HG03460 (cell line): ENCODE results near the gene LPIN1.
"Not testable (repeated sequence)": the region's sequence is repeated elsewhere in the genome, so short reads cannot be mapped to it uniquely, and the experiment has no call there.

Experiments used
- ATAC-seq: cut with Tn5 transposase; IDR thresholded peaks from one replicate; pipeline ENCODE4 v1.9.1; 2021; ENCODE audit not compliant: unreplicated experiment

Gene LPIN1

DNA sequence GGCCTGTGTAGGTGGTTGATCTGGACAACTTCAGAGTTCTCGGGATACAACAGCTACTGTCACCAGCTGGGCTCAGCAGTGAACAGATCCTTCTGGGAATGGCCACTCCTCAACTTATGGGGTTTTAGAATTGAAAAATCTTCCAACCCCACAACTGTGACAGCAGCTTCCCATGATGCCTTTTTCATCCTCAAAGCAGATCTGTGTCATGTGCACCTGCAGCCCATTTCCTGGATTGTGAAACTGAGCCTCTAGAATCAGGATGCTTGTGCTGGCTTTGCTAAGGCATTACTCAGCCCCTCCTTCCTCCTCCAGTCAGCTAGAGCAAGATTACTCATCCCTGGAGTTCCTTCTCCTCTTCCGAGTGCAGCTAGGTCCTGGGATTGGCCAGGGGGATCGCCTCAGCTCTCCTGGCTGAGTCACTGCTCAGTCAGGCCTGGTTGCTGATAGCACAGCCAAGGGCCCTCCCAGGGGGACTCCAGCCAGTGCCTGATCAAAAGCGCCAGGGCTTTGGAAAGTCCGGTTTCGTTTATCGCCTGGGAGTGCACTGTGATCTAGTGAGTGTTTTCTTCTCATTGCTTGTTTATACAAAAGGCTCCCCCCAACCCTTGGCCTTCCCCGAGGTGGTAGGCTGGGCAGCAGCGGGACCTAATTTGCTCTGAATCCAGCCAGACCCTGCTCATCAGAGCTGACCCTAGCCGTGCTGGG is 2.4 kb upstream of the LPIN1 start:
- peak; percentile 40 for ATAC-seq

DNA sequence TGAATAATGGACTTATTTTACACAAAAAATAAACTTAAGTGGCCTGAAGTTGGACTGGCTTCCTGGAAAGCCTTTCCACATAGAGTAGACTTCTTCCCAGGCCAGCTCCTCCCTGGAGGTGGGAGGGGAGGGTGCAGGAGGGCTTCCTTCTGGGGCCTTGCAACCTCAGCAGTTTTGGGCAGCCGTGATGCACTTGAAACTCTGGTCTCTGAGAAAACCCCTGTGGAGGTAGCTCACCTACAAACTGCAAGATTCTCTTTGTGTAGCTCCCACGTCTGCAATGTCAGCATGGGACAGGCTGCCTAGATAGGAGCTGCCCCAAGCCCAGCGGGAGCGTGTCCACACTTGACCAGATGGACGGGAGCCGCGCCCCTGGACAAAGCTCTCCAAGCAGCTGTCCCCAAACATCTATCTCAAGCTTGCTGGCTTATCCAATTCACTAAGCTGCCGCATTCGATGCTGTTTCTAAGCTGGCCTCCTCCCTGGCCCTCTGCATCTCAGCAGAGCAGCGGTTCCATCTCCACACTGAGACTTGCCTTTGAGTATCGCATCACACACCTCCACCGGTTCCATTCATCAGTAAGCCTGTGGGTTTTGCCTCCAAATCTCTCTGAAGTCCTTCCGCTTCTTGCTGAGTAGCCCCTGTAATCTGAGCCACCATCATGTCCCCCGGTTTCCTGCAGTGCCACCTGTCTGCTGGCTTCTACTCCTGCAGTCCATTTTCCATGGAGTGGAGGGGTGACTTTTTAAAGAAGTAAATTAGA is 1.6 kb upstream of the LPIN1 start:
- ATAC-seq: no peak

DNA sequence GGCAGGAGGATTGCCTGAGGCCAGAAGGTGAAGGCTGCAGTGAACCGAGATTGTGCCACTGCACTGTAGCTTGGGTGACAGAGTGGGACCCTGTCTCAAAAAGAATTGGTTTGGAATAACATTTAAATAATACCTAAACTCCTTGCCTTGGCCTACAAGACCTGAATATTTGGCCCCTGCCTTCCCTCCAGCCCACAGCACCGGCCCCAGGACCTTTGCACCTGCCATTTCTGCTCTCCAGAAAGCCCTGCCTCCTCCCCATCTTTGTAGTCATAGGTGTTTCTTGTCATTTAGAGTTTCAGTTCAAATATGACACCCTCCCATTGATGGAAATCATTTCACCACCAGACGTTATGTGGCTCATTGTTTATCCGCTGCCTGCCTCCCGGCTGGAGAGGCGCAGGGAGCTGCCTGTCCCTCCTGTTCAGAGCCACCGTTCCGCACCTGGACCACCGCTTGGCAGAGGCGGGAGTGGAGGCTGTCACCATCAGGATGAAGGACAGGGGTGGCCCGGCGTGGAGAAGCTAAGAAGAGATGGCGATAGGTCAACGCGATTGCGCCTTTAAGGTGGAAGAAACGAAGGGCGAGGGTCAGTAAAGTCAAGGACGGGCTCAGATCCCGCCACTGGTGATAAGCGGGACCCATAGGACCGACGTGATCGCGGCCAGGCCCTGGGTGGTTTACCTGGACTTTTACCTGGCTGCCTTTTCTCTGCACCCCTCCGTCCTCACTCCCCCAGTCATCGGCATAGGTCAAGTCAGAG is 638 bp upstream of the LPIN1 start:
- no peak for ATAC-seq

DNA sequence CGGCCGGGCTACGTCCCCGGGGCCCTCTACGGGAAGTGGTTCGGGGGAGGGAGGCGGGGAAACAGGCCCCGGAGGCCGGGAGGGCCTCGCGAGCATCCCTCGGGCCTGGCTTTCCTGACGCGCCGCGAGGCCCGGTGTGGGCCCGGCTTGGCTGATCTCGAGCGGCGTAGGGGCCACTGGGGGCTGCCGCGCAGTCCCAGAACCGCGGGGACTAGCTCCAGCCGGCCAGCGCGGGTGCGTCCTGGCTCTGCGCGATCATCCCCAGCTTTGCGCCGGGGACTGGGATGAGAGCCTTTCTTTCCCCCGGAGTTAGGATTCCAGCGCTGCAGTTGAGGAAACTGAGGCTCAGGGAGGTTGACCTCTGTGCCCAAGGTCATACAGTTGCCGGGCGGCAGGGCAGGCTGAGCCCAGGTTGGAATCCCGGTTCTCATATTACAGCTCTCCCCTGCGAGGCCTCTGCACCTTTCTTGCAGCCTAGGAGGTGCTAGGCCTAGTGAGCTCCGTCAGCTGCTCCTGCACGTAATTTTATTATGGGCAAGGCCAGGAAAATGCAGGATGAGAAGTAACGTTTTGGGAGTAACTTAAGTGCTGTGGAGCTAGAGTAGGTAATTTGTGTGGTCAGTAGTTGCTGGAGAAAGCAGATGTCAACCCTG is 501 bp downstream of the LPIN1 start:
- ATAC-seq: no peak

DNA sequence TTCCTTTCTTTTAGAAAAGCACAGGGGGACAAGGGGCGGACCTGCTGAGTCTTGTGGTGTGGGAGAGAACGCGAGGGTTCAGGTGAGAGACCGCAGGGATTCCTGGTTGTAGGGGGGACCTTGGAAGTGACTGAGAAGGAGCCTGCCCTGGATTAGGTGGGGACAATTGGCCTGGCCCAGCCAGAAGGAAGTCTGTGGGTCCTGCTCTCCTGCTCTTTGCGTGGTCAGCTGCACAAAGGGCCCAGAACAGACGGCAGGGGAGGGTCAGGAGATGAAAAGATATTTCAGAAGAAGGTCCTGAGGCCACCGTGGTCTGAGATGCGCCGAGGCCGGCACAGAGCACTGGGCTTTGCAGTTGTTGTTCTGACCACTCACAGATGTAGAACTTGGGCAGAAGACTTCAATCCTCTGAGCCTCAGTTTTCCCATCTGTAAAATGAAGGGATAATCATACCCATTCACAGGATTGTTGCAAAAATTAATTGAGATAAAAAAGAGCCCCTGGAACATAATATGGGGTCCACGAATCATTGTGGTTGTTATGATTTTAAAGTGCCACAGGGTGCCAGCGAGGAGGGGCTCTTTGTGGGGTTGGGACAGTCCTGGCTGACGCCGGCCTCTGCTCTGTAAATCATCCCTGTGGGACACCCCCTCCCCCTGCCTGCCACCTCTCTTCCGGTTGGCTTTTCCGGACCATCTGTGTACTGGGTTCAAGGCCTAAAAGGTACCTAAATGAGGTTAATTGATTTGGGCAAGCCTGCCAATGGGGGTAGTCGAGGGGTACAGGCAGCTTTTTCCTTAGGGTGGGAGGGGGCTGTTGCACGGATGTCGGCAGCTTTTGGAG is 1.8 kb downstream of the LPIN1 start:
- ATAC-seq: no peak

DNA sequence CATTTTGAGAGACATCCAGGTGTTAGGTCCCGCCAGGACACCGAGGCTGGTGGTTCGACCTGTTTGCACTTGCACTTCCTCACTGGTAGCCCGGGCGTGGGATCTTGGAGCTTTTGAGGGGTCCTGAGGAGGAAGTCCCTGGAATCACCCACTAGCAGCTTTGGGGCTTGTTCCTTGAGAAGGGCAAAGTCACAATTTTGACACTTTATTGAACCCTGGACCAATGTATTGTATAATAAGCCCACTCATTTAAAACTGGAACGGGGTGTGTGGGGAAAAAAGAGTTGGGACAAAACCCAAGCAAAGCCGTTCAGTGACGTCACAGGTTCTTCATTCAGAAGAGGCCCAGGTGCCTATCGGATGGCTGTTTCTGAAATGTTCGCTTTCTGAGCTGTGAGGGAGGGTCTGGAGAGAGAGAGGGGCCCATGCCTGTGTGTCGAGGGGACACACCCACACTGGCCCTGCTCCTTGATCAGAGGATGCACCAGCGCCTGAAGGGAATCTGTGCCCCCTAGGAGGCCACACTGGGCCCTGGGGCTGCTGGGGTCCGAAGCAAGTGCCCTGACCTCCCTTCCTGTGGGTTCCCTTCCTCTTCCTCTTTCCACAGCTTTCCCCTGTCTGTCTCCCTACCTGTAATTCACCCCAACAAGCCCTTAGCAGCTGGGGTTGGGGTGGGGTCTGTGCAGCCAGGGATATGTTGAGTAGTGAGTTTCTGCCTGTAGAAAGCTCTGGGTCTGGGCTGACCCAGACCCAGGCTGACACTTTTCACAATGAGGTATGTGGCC is 2.6 kb downstream of the LPIN1 start:
- no peak for ATAC-seq

DNA sequence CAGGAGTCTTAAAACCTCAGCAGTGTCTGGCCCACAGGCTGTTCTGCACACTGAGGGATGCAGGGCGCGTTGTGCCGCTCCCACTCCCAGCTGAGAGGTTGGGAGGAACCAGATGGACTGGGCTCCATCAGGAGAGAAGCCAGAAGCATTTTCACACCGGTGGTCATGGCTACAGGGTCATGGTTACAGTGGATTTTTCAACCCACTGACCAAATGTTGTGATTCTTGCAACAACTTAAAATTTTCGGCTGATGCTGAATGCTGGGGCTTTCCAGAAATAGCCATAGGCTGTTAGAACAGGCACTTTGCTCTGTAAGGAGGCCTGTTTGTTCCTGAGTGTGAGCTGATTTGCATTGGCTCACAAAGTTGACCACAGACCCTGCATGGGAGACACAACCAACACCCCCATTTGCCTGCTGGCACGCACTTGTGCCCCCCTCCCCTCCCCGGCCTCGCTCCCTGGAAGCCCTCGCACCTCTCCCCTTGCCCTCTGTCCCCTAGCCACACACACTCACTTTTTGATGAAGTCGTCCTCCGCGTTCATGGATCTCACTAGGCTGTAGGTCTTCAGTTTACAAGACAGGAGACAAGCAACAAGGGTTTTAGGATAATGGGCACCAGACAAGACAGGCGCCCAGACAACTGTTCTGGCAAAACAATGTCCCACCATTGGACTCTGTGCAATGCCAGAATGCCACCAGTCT is 3.4 kb downstream of the LPIN1 start:
- no peak for ATAC-seq

DNA sequence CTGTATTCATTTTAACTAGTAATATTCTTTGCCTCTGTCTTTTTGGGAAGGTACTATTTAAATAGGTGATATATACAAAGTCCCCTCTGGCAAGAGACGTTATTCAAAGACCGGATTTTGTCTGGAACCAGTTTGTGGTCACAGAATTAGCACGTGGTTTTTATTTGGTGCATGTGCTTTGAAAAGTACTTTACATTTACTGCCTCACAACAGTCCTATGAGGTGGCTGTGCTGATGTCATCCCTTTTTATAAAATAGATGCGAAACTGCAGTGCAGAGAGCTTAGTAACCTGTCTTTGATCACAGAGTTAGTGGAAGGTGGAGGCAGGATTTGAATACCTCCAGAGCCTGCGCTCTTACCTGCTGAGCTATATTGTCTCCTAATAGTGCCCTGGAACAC is 4.0 kb downstream of the LPIN1 start:
- ATAC-seq: peak; percentile 21

DNA sequence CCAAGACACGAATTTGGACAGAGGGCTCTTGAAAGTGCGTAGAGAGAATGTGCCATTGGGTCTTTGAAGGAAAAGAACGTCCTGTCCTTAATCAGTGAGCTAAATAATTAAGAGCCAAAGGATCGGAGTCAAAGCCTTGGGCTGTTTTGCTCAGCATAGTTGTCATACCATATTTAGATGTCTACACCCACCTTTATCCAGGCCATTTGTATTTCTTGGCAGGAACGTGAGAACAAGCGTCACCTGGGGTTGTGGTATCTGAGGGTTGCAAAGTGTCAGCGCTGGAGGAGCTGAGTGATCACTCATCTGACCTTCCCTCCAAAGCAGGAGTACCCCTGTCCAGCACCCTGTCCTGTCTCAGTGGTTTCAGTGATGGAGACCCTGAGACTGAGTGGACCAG is 4.5 kb downstream of the LPIN1 start:
- no peak for ATAC-seq

DNA sequence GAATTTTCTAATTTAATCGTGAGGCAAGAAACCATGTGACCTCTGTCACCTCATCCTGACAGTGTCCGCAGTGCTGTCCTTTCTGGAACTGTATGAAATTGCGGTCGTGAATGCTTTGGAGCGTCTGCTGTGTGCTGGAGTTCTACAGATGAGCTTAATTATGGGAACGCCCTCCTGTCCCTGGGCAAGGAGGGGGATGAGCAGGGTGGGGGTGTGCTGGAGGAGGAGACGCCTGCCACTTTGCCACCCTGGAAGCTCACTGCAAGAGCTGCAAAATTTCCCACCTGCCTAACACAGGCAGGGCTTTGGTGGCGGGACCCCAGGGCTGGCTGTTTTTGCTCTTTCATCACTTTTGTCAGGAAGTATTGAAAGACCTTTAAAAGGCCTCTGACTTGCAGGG is 6.5 kb downstream of the LPIN1 start:
- no peak for ATAC-seq

DNA sequence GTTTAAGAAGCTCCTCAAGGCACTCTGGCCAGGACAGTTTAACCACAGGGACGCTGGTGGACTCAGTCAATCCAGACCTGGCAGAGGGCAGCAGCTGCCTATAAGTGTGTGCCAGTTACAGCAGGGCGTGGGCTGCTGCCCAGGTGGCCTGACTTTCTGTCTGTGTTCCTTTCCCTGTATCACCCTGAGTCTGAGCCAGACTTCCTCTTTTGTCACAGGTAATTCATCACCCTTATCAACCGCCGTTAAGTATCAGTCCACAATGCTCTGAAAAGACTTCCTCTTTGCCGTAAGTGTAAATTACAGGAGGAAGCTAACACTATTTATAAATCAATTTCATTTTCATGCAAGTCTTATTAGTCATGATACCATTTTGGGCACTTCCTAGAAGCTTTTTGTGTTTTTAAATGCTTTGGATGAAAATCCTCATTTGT is 7.0 kb downstream of the LPIN1 start:
- peak; percentile 83 for ATAC-seq

DNA sequence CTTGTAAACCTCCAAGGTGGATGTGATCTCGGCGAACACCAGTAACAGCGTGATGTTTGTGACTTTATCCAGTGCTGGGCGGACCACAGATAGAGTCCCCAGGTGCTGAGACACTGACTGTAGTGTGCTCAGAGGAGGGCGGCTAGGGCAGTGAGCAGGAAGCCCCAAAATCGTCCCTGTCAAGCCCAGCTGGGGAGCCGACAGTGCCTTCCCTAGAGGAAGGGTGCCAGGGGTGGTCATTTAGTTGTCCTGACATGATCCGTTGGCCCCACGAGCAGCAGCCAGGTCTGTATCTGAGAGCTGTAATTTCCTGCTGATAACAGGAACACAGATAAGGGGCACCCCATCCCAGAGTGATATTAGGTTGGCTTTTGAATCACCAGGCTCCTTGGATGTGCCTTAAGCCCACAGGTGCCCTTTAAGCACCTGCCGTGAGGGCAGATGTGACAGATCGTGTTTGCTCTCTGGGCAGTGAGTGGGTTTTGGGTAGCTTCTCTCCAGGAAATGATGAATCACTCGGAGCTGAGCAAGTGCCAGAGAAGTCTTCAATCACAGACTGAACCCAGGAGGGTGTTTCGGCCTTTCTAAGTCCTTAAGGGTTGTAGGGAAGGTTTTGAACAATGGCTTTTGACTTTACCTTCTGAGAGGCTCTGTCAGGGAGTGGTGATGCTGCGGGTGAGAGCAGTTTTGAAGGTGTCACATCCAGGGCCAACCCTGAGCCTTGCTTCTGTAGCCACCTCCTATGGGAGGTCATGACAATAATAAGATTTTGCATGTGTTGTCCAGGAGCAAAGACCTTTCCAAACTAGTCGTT is 7.7 kb downstream of the LPIN1 start:
- peak; percentile 32 for ATAC-seq

DNA sequence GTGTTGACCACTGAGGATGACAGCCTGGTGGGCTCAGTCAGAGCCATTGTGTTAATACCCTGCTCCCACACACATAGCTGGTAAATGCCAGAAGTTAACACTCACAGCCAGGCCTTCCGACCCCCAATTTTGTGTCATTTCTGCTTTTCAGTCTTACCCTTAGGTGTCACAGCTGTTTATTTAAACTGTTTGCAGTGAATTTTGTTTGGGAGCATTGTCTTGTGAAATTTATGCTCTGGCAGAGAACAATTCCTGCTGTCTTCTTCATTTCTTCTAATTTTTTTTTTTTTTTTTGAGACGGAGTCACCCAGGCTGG is 8.2 kb downstream of the LPIN1 start:
- no peak for ATAC-seq

DNA sequence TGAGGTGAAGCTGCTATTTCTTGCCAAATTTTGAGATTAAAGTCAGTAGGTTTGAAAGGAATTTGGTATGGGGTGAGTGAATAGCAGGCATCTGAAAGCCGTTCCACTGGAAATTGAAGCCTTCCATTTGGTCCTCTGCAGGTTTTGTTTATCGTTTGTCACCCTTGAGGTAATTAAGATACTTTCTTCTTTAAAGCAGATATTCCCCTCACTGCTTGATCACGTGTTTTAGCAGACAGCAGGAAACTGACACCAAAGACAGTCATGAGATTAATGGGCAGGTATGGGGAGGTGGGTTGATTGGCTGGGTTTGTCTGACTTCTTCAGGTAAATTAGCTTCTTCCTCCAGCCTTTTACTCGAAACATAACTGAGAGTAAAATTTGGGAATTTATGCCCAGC is 10.7 kb downstream of the LPIN1 start:
- ATAC-seq: no peak

DNA sequence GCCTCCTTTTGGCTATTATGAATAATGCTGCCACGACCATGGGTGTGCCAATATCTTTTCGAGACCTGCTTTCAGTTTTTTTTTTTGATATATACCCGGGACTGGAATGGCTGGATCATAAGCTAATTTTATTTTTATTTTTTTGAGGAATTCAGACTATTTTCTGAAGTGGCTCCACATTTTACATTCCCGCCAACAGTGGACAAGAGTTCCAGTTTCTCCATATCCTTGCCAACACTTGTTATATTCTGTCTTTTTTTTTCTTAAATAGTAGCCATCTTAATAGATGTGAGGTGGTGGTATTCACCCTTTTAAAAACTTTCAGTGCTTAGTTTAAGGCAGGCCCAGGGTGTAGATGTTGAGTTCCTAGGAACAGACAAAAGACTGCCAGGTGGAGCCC is 11.8 kb downstream of the LPIN1 start:
- no peak for ATAC-seq

DNA sequence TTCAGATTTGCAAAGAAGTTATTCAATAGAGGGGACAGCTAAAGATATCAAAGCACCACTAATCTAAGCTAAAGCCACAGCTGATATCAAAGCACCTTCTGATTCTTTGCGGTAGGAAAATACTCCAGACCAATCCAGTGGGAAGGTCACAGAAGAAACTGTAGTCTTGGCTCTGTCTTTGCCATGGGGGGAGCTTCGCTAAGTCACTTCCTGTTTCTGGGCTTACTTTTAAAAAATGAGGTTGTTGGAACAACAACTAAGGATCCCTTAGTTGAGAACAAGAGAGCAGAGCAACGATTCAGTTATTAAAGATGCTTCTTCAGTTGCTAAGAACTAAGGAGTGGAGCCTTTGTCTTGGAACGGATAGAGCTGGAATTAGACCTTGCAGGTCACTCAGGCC is 12.2 kb downstream of the LPIN1 start:
- ATAC-seq: no peak

DNA sequence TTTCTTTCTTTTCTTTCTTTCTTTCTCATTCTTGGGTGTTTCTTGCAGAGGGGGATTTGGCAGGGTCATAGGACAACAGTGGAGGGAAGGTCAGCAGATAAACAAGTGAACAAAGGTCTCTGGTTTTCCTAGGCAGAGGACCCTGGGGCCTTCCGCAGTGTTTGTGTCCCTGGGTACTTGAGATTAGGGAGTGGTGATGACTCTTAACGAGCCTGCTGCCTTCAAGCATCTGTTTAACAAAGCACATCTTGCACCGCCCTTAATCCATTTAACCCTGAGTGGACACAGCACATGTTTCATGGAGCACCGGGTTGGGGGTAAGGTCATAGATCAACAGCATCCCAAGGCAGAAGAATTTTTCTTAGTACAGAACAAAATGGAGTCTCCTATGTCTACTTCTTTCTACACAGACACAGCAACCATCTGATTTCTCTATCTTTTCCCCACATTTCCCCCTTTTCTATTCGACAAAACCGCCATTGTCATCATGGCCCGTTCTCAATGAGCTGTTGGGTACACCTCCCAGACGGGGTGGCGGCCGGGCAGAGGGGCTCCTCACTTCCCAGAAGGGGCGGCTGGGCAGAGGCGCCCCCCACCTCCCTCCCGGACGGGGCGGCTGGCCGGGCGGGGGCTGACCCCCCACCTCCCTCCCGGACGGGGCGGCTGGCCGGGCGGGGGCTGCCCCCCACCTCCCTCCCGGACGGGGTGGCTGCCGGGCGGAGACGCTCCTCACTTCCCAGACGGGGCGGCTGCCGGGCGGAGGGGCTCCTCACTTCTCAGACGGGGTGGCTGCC is 12.9 kb downstream of the LPIN1 start:
- not testable (repeated sequence) for ATAC-seq

DNA sequence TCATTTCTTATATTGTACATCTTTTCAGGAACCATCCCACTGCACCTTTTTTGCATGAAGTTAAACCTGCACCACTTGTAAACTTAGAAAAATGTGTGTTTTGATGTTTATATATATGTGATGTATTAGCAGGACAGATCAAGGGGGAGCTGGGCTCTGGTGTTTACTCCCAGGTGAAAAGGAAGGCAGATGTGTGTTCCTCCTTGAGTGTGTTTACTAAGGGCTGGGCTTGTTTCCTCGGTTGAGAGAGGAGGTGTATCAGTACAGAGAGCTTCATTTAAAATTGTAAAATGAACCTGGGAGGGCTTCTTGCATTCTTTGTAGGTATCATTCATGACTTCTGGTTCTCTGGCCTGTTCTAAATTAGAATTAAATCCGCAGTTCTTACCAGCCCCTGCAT is 14.8 kb downstream of the LPIN1 start:
- no peak for ATAC-seq
